ENCODE measurements around the gene NHEJ1. TPM values are rescaled to one million over a fixed set of nuclear protein-coding genes. Genes with fewer than 3 reads are reported as not detected.

Gene NHEJ1
- total RNA-seq, 4 donors from 2014 or later, result 13.8 to 23.2 (median 17.5) TPM

DNA sequence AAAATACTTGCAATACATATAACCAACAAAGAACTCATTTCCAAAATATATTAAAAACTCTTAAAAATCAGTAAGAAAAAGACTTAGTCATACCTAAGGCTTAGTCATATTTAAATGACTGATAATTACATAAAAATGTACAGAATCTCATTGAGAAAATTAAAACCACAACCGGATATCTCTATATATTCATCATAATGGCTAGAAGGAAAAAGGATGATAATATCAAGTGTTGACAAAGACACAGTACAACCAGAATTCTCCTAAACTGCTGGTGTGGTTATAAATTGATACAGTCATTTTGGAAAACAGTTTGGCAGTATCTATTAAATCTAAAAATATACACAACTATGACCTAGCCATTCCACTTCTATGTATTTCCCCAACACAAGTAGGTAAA is 72.8 kb downstream of the NHEJ1 start:
- ATAC-seq (ENCODE audit: low FRiP score) (no peak), DNase-seq (ENCODE audit: low spot score) (no peak)
- TF ChIP-seq, protein P1, sequence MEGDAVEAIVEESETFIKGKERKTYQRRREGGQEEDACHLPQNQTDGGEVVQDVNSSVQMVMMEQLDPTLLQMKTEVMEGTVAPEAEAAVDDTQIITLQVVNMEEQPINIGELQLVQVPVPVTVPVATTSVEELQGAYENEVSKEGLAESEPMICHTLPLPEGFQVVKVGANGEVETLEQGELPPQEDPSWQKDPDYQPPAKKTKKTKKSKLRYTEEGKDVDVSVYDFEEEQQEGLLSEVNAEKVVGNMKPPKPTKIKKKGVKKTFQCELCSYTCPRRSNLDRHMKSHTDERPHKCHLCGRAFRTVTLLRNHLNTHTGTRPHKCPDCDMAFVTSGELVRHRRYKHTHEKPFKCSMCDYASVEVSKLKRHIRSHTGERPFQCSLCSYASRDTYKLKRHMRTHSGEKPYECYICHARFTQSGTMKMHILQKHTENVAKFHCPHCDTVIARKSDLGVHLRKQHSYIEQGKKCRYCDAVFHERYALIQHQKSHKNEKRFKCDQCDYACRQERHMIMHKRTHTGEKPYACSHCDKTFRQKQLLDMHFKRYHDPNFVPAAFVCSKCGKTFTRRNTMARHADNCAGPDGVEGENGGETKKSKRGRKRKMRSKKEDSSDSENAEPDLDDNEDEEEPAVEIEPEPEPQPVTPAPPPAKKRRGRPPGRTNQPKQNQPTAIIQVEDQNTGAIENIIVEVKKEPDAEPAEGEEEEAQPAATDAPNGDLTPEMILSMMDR (IDR thresholded peaks at IDR 0.05), result no peak

DNA sequence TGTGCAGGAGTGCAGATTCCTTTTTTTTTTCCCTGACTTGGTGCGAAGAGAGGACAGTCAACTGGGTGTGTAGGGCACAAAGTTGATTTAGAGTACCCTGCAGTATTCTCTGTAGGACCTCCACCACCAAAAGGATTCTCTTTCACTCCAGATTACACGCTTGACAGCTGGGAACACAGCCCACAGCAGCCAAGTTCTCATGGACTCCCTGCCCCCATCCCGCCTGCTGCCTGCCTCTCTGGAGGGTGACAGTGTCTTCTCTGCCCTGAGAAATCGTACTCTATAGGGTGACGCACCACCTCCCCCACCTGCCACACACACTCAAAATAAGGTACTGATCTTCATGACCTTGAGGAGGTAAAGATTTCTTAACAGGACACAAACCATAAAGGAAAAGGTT is 73.3 kb downstream of the NHEJ1 start:
- DNase-seq (ENCODE audit: low spot score) (no peak), ATAC-seq (ENCODE audit: low FRiP score) (no peak)
- TF ChIP-seq, protein P1 (IDR thresholded peaks at IDR 0.05), result no peak

DNA sequence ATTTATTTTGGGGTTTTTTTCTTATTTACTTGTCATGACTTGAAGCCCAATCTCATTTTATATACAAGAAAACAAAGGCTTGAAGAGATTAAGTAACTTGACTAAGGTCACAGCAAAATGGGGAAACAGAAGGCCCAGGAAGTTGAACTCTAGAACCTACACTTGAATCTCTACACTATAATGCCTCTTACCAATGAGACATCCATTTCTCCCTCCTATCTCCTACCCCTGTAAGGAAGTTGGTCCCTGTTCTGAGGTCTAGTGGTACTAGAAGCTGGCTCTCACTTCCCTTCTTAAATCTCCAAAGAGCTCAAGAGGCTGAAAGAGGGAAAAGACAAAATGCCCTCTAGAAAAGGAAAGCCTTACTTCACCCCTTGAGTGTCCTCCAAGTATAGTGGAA is 74.4 kb downstream of the NHEJ1 start:
- ATAC-seq (ENCODE audit: low FRiP score) (no peak), DNase-seq (ENCODE audit: low spot score) (no peak)
- TF ChIP-seq, protein P1 (IDR thresholded peaks at IDR 0.05), result no peak

DNA sequence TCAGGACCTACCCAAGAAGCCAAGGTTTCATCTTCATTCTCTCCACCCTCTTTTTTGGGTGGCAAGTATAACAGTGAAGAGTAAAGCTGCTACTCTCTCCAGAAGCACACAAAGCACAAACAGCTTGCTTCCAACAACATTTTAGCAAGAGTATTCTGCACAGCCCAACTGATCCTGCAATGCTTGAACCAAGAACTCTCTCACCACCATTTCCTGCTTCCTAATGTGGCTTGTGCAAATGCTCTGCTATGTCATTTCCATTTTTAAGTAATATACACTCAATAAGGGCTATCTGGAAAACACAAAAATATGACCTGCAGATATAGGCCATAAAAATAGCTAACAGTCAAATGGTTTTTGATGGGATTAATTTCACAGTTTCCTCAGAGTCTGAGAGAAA is 75.8 kb downstream of the NHEJ1 start:
- TF ChIP-seq, protein P1 (IDR thresholded peaks at IDR 0.05), result no peak
- DNase-seq (ENCODE audit: low spot score) (no peak), ATAC-seq (ENCODE audit: low FRiP score) (no peak)

DNA sequence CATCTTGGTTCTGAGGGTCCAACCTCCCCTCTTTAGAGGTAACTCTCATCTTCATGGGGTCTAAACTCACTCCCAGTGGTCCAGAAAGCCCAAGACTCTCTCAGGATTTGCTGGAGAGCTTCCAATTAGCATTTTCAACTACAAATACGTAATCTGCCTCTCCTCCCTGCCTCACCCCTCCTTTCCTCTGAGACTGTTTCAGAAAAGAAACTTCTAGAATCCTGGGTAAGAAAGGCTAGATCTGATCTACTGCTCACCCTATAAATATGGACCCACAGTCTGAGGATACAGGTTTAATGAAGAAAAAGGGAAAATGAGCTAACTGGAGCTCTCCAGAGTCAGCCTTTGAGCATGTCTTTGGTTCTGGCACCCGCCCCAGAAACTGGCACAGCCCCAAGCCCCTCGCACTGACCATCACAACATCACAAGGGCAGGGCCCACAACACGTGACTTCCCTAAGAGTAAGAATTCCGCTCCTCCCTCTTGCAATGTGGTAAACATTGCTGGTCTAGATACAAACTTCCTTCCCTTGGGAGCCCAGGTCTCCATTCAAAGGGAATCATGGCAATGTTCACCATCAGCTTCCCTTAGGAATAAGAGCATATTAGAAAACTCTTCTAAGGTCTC is 78.2 kb downstream of the NHEJ1 start:
- no peak for ATAC-seq (ENCODE audit: low FRiP score)
- TF ChIP-seq, protein P1 (IDR thresholded peaks at IDR 0.05), result no peak
- DNase-seq (ENCODE audit: low spot score), result no peak

DNA sequence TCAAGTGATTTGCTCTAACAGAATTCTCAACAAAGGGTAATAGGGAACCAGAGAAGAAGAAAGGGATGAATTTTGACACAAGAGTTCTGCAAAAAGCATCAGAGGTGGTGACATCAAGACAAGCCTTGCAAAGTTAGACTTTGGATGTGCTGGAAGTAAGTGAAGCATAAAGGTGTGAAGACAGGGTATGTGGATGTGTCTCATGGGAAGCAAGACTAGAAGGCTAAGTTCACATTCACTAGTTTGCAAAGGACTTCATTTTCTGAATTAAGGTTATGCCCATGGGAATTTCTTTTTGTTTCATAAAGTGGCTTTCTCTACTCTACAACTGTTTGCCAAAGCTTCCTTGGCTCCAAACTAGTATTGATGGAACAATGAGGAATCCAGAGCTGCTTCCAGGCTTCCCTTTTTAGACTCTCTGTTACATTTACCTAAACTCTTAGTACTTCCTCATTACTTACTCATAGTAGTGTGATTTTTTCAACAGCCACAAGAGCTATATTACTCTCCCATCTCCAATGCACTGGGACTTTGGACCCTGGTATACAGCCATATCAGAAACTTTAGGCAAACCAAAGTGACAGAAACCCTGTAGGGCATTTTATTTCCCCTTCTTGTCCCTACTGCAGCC is 78.8 kb downstream of the NHEJ1 start:
- ATAC-seq (ENCODE audit: low FRiP score) (no peak), DNase-seq (ENCODE audit: low spot score) (no peak)
- TF ChIP-seq, protein P1 (IDR thresholded peaks at IDR 0.05), result no peak

DNA sequence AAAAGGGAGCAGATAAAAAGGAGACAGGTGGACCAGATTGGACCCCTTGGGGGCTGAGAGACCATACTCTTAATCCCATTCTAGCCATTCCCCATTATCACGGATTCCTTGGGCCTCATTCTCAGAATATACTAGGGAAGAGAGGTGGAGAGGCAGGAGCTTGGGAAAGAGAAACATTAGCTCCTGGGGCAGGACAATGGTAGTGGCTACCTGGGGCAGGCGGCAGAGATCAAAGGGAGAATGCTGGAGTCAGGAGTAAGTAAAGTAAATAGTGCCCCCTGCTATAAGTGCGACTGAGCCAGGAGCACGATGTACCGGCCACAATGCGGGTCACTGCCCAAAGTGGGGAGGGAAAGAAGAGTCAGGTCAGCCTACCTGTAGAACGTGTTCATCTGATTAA is 79.5 kb downstream of the NHEJ1 start:
- no peak for DNase-seq (ENCODE audit: low spot score)
- ATAC-seq (ENCODE audit: low FRiP score), result no peak
- TF ChIP-seq, protein P1 (IDR thresholded peaks at IDR 0.05), result no peak
